PC-9 (cell line): Measurements from ENCODE around the gene TTC7B. TPM values are rescaled to one million over a fixed set of nuclear protein-coding genes. Genes with fewer than 3 reads are reported as not detected.

ENCODE experiments used
- BruUV-seq: library from RNA; stranded (reverse); fragments of 400-500 nt; replicated peaks from 2 replicates; lab custom pipeline; 2021; lab: Mats Ljungman, UMichigan
- CTCF ChIA-PET: fragments of 300-600 bp; sonication (Branson Sonifier 250); formaldehyde crosslinking; loops from one replicate; lab custom pipeline; 2022; ENCODE audit warnings: antibody characterized with exemption; lab: Charles Lee
- POLR2A ChIA-PET: fragments of 300-600 bp; sonication (Branson Sonifier 250); formaldehyde crosslinking; loops from one replicate; lab custom pipeline; 2022; ENCODE audit warnings: antibody characterized with exemption; ENCODE audit not compliant: unreplicated experiment; lab: Charles Lee
- DNase-seq, 2 experiments: peaks; one replicate each; pipeline versions ENCODE4 v3.0.0 to v3.0.0-alpha.2; 2015 to 2022; ENCODE audit warnings: mixed read lengths in 1 of 2
- H2AFZ ChIP-seq: fragments of 200-600 bp; sonication (generic); 2 replicates; pipeline ENCODE4 v1.8.1; 2017; ENCODE audit warnings: antibody characterized with exemption
- H3F3A ChIP-seq: fragments of 200-600 bp; sonication (generic); 2 replicates; pipeline ENCODE4 v1.8.1; 2017; ENCODE audit warnings: antibody characterized with exemption, mild to moderate bottlenecking, low read depth; ENCODE audit not compliant: insufficient read depth
- H3K27ac ChIP-seq: fragments of 200-600 bp; sonication (generic); 2 replicates; pipeline ENCODE4 v1.6.1; 2016; ENCODE audit warnings: mixed run types
- H3K27me3 ChIP-seq: fragments of 200-600 bp; sonication (generic); 2 replicates; pipeline ENCODE4 v1.6.1; 2016; ENCODE audit warnings: low read depth, mixed run types; ENCODE audit not compliant: insufficient read depth
- H3K36me3 ChIP-seq: fragments of 200-600 bp; sonication (generic); 2 replicates; pipeline ENCODE4 v1.6.1; 2016; ENCODE audit warnings: low read depth, mixed run types
- H3K4me1 ChIP-seq: fragments of 200-600 bp; sonication (generic); replicated peaks from 2 replicates; pipeline ENCODE4 v1.6.1; 2016; ENCODE audit warnings: mixed run types; ENCODE audit not compliant: insufficient read depth
- H3K4me2 ChIP-seq: fragments of 200-600 bp; sonication (generic); 2 replicates; pipeline ENCODE4 v1.6.1; 2017; ENCODE audit warnings: mixed run types
- H3K4me3 ChIP-seq: fragments of 200-600 bp; sonication (generic); 2 replicates; pipeline ENCODE4 v1.6.1; 2016; ENCODE audit warnings: mixed run types
- H3K79me2 ChIP-seq: fragments of 200-600 bp; sonication (generic); 2 replicates; pipeline ENCODE4 v1.6.1; 2017; ENCODE audit warnings: low read depth, mixed run types
- H3K9me2 ChIP-seq: fragments of 200-600 bp; sonication (generic); 2 replicates; pipeline ENCODE4 v1.8.1; 2017; ENCODE audit warnings: mild to moderate bottlenecking; ENCODE audit not compliant: insufficient read depth
- H3K9me3 ChIP-seq: fragments of 200-600 bp; sonication (generic); 2 replicates; pipeline ENCODE4 v1.8.1; 2016; ENCODE audit warnings: low read depth; ENCODE audit not compliant: insufficient read depth
- H4K20me1 ChIP-seq: fragments of 200-600 bp; sonication (generic); 2 replicates; pipeline ENCODE4 v1.8.1; 2017; ENCODE audit not compliant: insufficient read depth
- CTCF ChIP-seq: fragments of 200-600 bp; sonication (generic); conservative IDR thresholded peaks from 2 replicates; pipeline ENCODE4 v1.6.1; 2017; ENCODE audit warnings: mixed run types, antibody characterized with exemption, mild to moderate bottlenecking, moderate library complexity
- EZH2 ChIP-seq: fragments of 200-600 bp; sonication (generic); IDR thresholded peaks from 2 replicates; pipeline ENCODE4 v1.8.0; 2017; ENCODE audit warnings: antibody characterized with exemption, low read depth
- intact Hi-C: fragments of 100-400 bp; cut with micrococcal nuclease; formaldehyde crosslinking; loops from one replicate; pipeline ENCODE4 v1.10.0; 2022; ENCODE audit not compliant: unreplicated experiment
- total RNA-seq: library from RNA; stranded (reverse); gene quantifications from 2 replicates; pipeline ENCODE4 v1.2.3, GENCODE V29; 2021

The TTC7B gene
- total RNA-seq, 1 experiment from 2014 or later, result 6.8 TPM

- no peaks in the 10 kb centered on the region for H4K20me1 ChIP-seq
- no peak overlapping the region for H3K4me3 ChIP-seq
- H3K79me2 ChIP-seq, result no peaks in the 10 kb centered on the region
- no peaks in the 10 kb centered on the region for H3K36me3 ChIP-seq
- intact Hi-C loops, result no loop called here
- POLR2A ChIA-PET, result no interaction called here
- CTCF ChIA-PET, result no interaction called here
- no peak overlapping the region for H3K27ac ChIP-seq
- peak in 1 of 2 experiments; percentile 76 for DNase-seq
- no peaks in the 10 kb centered on the region for H3K9me3 ChIP-seq
- no TSS peak for BruUV-seq
- no peaks in the 10 kb centered on the region for H3K9me2 ChIP-seq
- no peak overlapping the region for H2AFZ ChIP-seq
- TF ChIP-seq CTCF (no peak), EZH2 (no peak)
- peaks cover 6% of the 10 kb centered on the region; the same call in 1 of the 2 replicates for H3F3A ChIP-seq
- peaks cover 15% of the 10 kb centered on the region; the same call in 1 of the 2 replicates for H3K4me1 ChIP-seq
- H3K27me3 ChIP-seq, result no peaks in the 10 kb centered on the region
- H3K4me2 ChIP-seq, result no peak overlapping the region
These were observed 34.9 kb downstream of the TTC7B start for GRCh38 chr14:90781344-90781761.

GRCh38 chr14:90780519-90780918 lies 35.7 kb downstream of the TTC7B start:
- Histone ChIP-seq H3K36me3 (no peaks in the 10 kb centered on the region), H3K9me3 (no peaks in the 10 kb centered on the region), H3F3A (peaks cover 6% of the 10 kb centered on the region; the same call in 1 of the 2 replicates), H4K20me1 (no peaks in the 10 kb centered on the region), H3K4me3 (no peak overlapping the region), H3K4me2 (no peak overlapping the region), H3K27ac (no peak overlapping the region), H3K79me2 (no peaks in the 10 kb centered on the region), H3K4me1 (peaks cover 15% of the 10 kb centered on the region; the same call in 1 of the 2 replicates), H2AFZ (no peak overlapping the region), H3K27me3 (no peaks in the 10 kb centered on the region), H3K9me2 (no peaks in the 10 kb centered on the region)
- TF ChIP-seq EZH2, result no peak
- TF ChIP-seq CTCF, result no peak
- BruUV-seq, result no TSS peak
- POLR2A ChIA-PET, result no interaction called here
- CTCF ChIA-PET, result no interaction called here
- no peak for DNase-seq
- intact Hi-C loops, result no loop called here

GRCh38 chr14:90778571-90779255 lies 37.5 kb downstream of the TTC7B start:
- no peak overlapping the region for H3K27ac ChIP-seq
- no peaks in the 10 kb centered on the region for H3K79me2 ChIP-seq
- no peak overlapping the region for H3K4me3 ChIP-seq
- H3K4me1 ChIP-seq, result peaks cover 15% of the 10 kb centered on the region; the same call in 1 of the 2 replicates
- H3K9me2 ChIP-seq, result no peaks in the 10 kb centered on the region
- H3F3A ChIP-seq, result peaks cover 6% of the 10 kb centered on the region; the same call in 1 of the 2 replicates
- POLR2A ChIA-PET, result no interaction called here
- H3K27me3 ChIP-seq, result no peaks in the 10 kb centered on the region
- DNase-seq, result no peak
- no peaks in the 10 kb centered on the region for H3K9me3 ChIP-seq
- TF ChIP-seq CTCF (no peak), EZH2 (no peak)
- no peaks in the 10 kb centered on the region for H4K20me1 ChIP-seq
- CTCF ChIA-PET, result no interaction called here
- BruUV-seq, result no TSS peak
- intact Hi-C loops, result no loop called here
- H3K36me3 ChIP-seq, result no peaks in the 10 kb centered on the region
- H2AFZ ChIP-seq, result no peak overlapping the region
- H3K4me2 ChIP-seq, result no peak overlapping the region
